GM21367 (cell line): ENCODE results near the gene SCML2.
"Not testable (repeated sequence)": the region's sequence is repeated elsewhere in the genome, so short reads cannot be mapped to it uniquely, and the experiment has no call there.

Experiments
- ATAC-seq: cut with Tn5 transposase; IDR thresholded peaks from one replicate; pipeline ENCODE4 v1.9.1; 2021; ENCODE audit not compliant: unreplicated experiment

Gene SCML2

GRCh38 chrX:18354369-18355223 is at the start of gene SCML2:
Gene SCML2 (minus strand): TSS chrX:18354688. CDS start chrX:18334071, 20,617 bp downstream.
- ATAC-seq, result no peak

GRCh38 chrX:18401848-18402213 is 47.3 kb upstream of the SCML2 start:
- no peak for ATAC-seq

GRCh38 chrX:18394477-18394876 is 40.0 kb upstream of the SCML2 start:
- no peak for ATAC-seq

GRCh38 chrX:18390941-18391538 is 36.6 kb upstream of the SCML2 start:
- no peak for ATAC-seq

- no peak for ATAC-seq
Measured at GRCh38 chrX:18389966-18390365, 35.5 kb upstream of the SCML2 start.

GRCh38 chrX:18377796-18378195 is 23.3 kb upstream of the SCML2 start:
- no peak for ATAC-seq

- not testable (repeated sequence) for ATAC-seq
Measured at GRCh38 chrX:18375131-18375805, 20.8 kb upstream of the SCML2 start.

GRCh38 chrX:18369096-18369495 is 14.6 kb upstream of the SCML2 start:
- not testable (repeated sequence) for ATAC-seq

- ATAC-seq, result no peak
Measured at GRCh38 chrX:18368402-18368801, 13.9 kb upstream of the SCML2 start.

- ATAC-seq, result no peak
Measured at GRCh38 chrX:18360867-18361266, 6.4 kb upstream of the SCML2 start.

GRCh38 chrX:18353931-18354368 is 538 bp downstream of the SCML2 start:
- no peak for ATAC-seq

- ATAC-seq, result no peak
Measured at GRCh38 chrX:18351784-18352183, 2.7 kb downstream of the SCML2 start.

GRCh38 chrX:18348047-18348446 is 6.4 kb downstream of the SCML2 start:
- no peak for ATAC-seq

- ATAC-seq, result no peak
Measured at GRCh38 chrX:18309401-18309800, 45.1 kb downstream of the SCML2 start.

GRCh38 chrX:18297251-18297650 is 57.2 kb downstream of the SCML2 start:
- ATAC-seq, result no peak

GRCh38 chrX:18294893-18295292 is 59.6 kb downstream of the SCML2 start:
- ATAC-seq, result no peak

- no peak for ATAC-seq
Measured at GRCh38 chrX:18291006-18291545, 63.4 kb downstream of the SCML2 start.

GRCh38 chrX:18290200-18290599 is 64.3 kb downstream of the SCML2 start:
- ATAC-seq, result no peak

- ATAC-seq, result no peak
Measured at GRCh38 chrX:18288716-18289115, 65.8 kb downstream of the SCML2 start.

- ATAC-seq, result no peak
Measured at GRCh38 chrX:18286322-18286831, 68.1 kb downstream of the SCML2 start.

- ATAC-seq, result no peak
Measured at GRCh38 chrX:18278449-18278848, 76.0 kb downstream of the SCML2 start.
